GM19324 (cell line): ENCODE data around the gene AGRN.
"Not testable (repeated sequence)": the region's sequence is repeated elsewhere in the genome, so short reads cannot be mapped to it uniquely, and the experiment has no call there.

Source experiments
- ATAC-seq: cut with Tn5 transposase; IDR thresholded peaks from one replicate; pipeline ENCODE4 v1.9.1; 2021; ENCODE audit warnings: mild to moderate bottlenecking, moderate library complexity; ENCODE audit not compliant: unreplicated experiment, low FRiP score

The AGRN gene

GRCh38 chr1:999725-1000356, 20.1 kb upstream of the AGRN start, which contains the start of gene HES4:
Gene HES4, minus strand, starts transcription at chr1:1000097. Its CDS starts 124 bp downstream, at chr1:999973.
- peak; percentile 40 for ATAC-seq

- peak; percentile 11 for ATAC-seq
These were observed 19.4 kb upstream of the AGRN start for GRCh38 chr1:1000357-1001056.

- no peak for ATAC-seq
These were observed 18.7 kb upstream of the AGRN start for GRCh38 chr1:1001057-1001783.

- ATAC-seq, result no peak
These were observed 16.1 kb upstream of the AGRN start for GRCh38 chr1:1003618-1004419.

GRCh38 chr1:1004420-1004779, 15.5 kb upstream of the AGRN start:
- ATAC-seq, result no peak

GRCh38 chr1:1004780-1005697, 14.9 kb upstream of the AGRN start:
- no peak for ATAC-seq

GRCh38 chr1:1005774-1006304, 14.1 kb upstream of the AGRN start:
- no peak for ATAC-seq

- ATAC-seq, result no peak
These were observed 13.4 kb upstream of the AGRN start for GRCh38 chr1:1006305-1007159.

- not testable (repeated sequence) for ATAC-seq
These were observed 9.8 kb upstream of the AGRN start for GRCh38 chr1:1010131-1010530.

- ATAC-seq, result no peak
These were observed 8.4 kb upstream of the AGRN start for GRCh38 chr1:1011396-1011949.

GRCh38 chr1:1012736-1013104, 7.2 kb upstream of the AGRN start:
- ATAC-seq, result not testable (repeated sequence)

GRCh38 chr1:1013105-1013921, 6.6 kb upstream of the AGRN start, which contains the start of gene ISG15:
Gene ISG15, plus strand, starts transcription at chr1:1013497. Its CDS starts 77 bp downstream, at chr1:1013574.
- peak; percentile 77 for ATAC-seq

GRCh38 chr1:1013922-1014648, 5.8 kb upstream of the AGRN start:
- no peak for ATAC-seq

- no peak for ATAC-seq
These were observed 4.9 kb upstream of the AGRN start for GRCh38 chr1:1014799-1015681.

GRCh38 chr1:1017397-1018320, 2.3 kb upstream of the AGRN start:
- not testable (repeated sequence) for ATAC-seq
